Measurements from ENCODE around the gene KDELR1. TPM values are rescaled to one million over a fixed set of nuclear protein-coding genes. Genes with fewer than 3 reads are reported as not detected.

Gene KDELR1
- total RNA-seq, 1 experiment from 2014 or later: 115 TPM

DNA sequence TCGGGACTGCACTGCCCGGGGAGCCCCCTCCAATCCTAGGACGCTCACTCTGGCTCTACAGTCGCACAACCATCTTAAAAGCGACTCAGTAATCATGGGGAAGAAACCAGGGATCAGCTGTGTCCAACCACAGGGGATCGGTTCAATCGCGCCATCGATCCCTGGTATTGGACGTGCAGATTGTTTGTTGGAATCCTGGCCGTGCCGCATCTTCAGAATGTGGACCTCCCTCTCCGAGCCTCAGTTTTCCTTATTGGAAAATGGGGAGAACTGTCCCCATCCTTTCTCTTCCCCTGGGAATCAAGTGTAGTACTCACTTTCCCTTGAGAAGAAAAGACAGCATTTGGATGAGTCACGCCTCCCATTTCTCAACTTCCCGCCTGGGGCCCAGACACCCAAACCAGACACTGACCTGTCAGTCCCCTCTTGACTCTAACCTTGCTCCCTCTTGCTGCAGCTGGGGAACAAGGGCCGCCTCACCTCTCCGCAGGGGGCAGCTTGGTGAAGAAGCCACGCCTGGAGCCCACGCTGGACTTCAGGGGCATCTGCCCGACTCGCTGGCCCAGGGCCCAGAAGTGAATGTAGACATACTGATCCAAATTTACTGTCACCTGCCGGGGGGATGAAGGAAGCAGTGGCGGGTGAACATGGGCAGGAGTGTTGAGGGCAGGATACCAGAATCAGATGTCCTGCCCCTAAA is 48.4 kb downstream of the KDELR1 start:
- peak; percentile 80 for DNase-seq (ENCODE audit: low read depth)

DNA sequence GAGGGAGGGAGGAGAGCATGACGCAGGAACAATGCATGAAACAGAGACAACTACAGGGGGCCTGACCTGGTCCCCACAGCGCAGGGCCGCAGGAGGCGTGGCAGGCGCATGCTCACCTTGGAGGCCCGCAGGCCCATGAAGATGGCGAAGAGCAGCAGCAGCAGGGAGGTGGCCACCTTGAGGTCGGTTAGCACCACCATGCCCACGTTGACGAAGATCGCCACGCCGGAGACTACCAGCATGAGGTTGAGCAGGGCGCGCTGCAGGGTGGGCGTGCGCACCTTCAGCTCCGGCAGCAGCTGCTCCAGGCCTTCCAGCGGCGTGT is 49.0 kb downstream of the KDELR1 start:
- DNase-seq (ENCODE audit: low read depth): no peak

DNA sequence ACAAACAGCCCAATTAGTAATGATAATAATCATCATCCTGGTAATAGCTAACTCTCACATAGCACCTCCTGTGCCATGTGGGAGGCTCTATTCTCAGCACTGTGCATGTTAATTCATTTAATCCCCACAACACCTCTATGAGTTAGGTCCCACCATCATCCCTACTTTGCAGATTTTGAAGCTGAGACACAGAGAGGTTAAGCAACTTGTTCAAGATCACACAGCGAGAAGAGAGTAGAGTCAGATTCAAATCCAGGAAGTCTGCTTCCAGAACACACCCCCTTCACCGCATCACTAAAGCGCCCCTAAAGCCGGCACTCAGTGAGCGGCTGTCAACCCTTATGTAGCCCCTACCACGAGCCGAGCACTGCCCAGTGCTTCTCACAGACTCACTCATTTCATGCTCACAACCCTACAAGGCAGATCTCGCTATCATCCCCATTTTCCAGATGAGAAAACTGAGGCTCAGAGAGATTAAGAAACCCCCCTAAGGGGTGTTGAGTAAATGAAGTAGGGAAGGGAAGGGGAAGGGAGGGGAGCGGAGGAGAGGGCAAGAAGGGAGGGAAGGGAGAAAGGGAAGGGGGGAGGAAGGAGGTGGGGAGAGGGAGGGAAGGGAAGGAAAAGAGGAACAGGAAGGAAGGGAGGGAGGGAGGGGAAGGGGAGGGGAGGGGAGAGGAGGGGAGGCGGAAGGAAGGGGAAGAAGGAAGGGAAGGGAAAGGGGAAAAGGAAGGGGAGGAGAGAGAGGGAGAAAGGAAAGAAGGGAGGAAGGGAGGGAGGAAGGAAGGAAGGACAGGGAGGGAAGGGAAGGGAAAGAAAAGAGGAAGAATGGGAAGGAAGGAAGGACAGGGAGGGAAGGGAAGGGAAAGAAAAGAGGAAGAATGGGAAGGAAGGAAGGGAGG is 49.6 kb downstream of the KDELR1 start:
- DNase-seq (ENCODE audit: low read depth): no peak

DNA sequence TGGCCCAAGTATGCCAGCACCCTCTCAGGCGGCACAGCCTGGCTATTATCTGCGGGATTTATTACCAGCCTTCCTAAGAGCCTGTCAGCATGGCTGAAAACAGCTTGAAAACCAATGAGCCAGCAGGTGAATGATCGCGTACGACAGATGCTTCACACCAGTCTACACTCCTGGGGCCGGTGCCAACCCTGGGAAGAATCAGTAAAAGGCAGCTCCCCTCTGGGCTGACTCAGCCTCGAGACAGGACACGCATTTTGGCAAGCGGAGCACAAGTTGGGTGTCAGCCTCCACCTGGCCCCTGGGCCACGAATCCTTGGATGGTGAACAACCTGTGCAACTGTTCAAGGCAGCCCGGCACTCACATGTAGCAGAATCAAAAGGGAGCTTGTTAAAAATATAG is 50.4 kb downstream of the KDELR1 start:
- DNase-seq (ENCODE audit: low read depth): peak; percentile 46

DNA sequence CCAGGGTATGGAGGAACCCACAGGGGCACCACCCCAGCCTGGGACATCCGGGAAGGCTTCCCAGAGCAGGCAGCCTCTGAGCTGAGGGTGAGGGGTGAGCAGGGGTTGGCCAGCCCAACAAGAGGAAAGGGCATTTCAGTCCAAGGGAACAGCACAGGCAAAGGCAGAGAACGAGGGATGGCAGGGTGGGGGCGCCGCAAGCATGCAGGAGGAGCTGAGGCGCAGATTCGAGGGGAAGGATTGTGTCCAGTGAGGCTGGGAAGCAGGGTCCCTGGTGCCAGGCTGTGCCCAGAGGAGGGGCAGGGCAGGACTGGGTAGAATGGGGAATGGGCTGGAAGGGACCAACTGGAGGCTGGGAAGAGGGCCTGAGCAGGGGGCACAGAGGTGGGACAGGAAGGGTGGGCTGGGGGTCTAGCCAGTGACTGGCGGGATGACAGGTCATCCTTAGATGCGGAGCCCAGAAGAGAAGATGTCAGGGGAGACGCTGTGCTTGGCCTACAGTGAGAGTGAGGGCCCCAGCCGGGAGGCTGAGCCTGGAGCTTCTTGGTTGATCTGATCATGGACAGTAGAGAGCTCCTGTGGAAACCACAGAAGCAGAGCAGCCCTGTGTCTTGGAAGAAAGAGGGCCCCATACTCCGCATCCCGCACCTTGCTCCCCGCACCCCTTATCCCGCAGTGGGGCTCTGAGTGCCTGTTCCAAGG is 52.4 kb downstream of the KDELR1 start:
- no peak for DNase-seq (ENCODE audit: low read depth)

DNA sequence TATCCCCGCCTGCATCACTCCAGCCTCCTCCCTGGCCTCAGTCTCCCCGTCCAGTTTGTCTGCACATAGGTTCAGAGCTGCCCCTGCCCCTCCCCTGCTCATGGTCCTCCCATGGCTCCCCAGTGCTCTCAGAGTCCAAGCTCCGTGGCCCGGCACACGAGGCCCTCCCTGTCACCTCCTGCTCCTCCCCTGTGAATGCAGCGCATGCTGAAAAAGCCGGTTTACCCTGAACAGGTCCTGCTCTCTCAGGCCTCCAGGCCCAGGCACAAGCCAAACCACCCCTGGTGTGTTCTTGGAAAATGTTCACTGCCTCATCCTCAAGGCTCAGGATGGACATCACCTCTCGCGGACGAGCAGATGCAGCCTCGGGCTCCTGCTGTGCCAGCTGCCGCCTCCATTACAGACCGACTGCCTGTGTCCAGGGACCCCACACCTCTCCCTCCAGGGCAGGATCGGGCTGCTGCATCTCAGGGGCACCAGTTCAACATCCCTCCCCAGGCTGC is 53.0 kb downstream of the KDELR1 start:
- DNase-seq (ENCODE audit: low read depth): no peak

DNA sequence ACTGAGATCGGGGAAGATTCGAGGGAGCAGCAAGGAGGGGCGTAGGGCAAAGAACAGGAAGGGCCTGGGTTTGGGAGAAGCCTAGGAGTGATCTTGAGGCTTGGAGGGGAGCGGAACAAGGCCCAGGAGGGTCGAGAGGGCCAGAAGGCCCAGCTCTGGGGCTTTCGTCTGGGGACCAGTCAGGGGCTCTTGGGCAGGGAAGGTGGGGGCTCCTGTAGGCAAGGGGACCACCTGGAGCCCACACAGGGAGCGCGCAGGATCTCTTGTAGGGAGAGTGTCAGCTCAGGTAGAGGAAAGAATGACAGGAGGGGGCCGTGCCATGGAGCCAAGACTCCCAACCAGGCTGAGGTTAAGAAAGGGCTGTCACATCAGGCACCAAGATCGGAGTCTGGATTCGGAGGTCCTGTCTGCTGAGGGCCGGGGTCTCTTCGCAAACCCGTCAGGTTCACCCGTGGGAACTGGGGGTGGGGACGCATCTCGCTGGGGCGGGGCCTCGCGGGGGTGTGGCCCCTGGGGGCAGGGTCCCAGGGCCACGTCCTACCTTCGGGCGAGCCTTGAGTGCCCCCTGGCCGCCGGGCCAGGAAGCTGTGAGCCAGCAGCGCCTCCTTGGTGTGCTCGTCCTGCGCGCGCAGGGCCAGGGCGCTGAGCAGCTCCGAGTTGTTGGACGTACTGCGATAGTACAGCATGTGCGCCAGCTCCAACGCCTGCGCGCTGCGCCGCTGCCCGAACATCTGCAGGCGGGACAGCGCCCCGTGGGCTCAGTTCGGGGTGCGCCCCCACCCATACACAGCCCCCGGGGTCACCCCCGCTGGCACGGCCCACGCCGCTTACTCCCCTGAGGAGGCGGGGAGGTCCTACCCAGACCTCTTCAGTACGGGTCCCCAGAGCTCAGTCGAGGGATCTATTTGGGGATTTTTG is 57.6 kb downstream of the KDELR1 start:
- no peak for DNase-seq (ENCODE audit: low read depth)

DNA sequence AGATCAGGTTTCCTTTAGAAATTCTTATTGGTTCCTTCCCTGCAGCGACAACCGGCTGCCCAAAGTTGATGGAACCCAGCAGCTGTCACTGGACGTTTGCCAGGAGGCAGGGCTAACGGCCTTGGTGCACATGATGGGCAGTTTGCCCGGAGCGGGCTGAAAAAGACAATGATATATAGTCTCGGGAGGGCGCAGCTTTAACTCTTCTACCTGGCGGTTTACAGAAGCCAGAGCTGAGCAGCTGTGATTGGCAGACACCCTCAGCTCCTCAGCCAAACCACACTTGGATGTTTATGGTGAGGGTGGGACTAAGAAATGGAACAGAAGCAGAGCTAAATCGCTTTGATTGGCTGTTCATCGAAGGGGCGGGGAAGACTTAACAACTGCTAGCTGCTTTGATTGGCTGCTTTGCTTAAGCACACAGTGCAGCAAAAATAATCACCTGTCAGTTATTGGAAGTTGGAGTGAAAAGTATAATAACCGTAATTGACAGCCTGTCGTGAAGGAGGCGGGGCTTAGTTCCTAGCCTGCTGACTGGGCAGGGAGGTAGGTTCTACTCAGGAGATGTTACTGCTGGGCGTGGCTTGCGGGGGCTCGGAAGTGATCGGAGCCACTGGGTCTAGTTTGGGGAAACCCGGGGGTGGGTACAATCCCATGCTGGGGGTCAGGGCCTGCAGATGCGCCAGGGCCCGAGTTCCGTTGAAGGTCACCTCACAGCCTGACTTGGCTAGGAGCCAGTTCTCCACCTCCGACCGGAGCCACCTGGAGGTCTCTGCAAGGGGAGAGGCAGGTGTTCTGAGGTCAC is 58.5 kb downstream of the KDELR1 start:
- peak; percentile 82 for DNase-seq (ENCODE audit: low read depth)

Other genes starting within 250 kb of the KDELR1 start
- gene LIG1, start 221.2 kb downstream of the KDELR1 start, total RNA-seq (2014; rRNA removed; shearing (Covaris generic)): 86.5 and 139 TPM in 2 replicates
- gene ZSWIM9, start 220.9 kb downstream of the KDELR1 start, total RNA-seq (2014; rRNA removed; shearing (Covaris generic)): 1.7 and 1.8 TPM in 2 replicates
- 17.1 and 19.0 TPM in 2 replicates for gene CARD8, start 135.6 kb downstream of the KDELR1 start, total RNA-seq (2014; rRNA removed; shearing (Covaris generic))
- gene ZNF114, start 121.5 kb downstream of the KDELR1 start, total RNA-seq (2014; rRNA removed; shearing (Covaris generic)): 1.8 and 2.5 TPM in 2 replicates
- 379 and 513 TPM in 2 replicates for gene EMP3, start 66.0 kb downstream of the KDELR1 start, total RNA-seq (2014; rRNA removed; shearing (Covaris generic))
- 5.1 and 6.1 TPM in 2 replicates for gene TMEM143, start 27.6 kb downstream of the KDELR1 start, total RNA-seq (2014; rRNA removed; shearing (Covaris generic))
- gene SYNGR4, start 27.2 kb downstream of the KDELR1 start, total RNA-seq (2014; rRNA removed; shearing (Covaris generic)): not detected in 2 replicates
- 0.20 and 0.21 TPM in 2 replicates for gene GRIN2D, start 2.1 kb upstream of the KDELR1 start, total RNA-seq (2014; rRNA removed; shearing (Covaris generic))
- gene GRWD1, start 54.4 kb upstream of the KDELR1 start, total RNA-seq (2014; rRNA removed; shearing (Covaris generic)): 97.2 and 113 TPM in 2 replicates
- 0.40 and 0.79 TPM in 2 replicates for gene KCNJ14, start 64.0 kb upstream of the KDELR1 start, total RNA-seq (2014; rRNA removed; shearing (Covaris generic))
- gene CYTH2, start 77.8 kb upstream of the KDELR1 start, total RNA-seq (2014; rRNA removed; shearing (Covaris generic)): 38.1 and 44.3 TPM in 2 replicates
- gene LMTK3, start 120.3 kb upstream of the KDELR1 start, total RNA-seq (2014; rRNA removed; shearing (Covaris generic)): 0.05 TPM in 1 of 2 replicates, not detected in the other
- gene SULT2B1, start 160.6 kb upstream of the KDELR1 start, total RNA-seq (2014; rRNA removed; shearing (Covaris generic)): not detected in 2 replicates
- not detected in 2 replicates for gene SPACA4, start 215.2 kb upstream of the KDELR1 start, total RNA-seq (2014; rRNA removed; shearing (Covaris generic))
- gene FAM83E, start 223.5 kb upstream of the KDELR1 start, total RNA-seq (2014; rRNA removed; shearing (Covaris generic)): 1.2 TPM in 1 of 2 replicates, not detected in the other
- 2,830 and 3,901 TPM in 2 replicates for gene RPL18, start 227.6 kb upstream of the KDELR1 start, total RNA-seq (2014; rRNA removed; shearing (Covaris generic))
- gene SPHK2, start 228.0 kb upstream of the KDELR1 start, total RNA-seq (2014; rRNA removed; shearing (Covaris generic)): 15.9 and 16.5 TPM in 2 replicates
- gene DBP, start 245.8 kb upstream of the KDELR1 start, total RNA-seq (2014; rRNA removed; shearing (Covaris generic)): 10.3 and 11.1 TPM in 2 replicates